Right lobe of liver (tissue), 4 donors: ENCODE measurements around the gene SUSD1.

Experiments
- CTCF ChIP-seq, 4 donors: fragments of 200-600 bp in 3 of 4; fragments of 450-650 bp in 1 of 4; IDR thresholded peaks; one replicate each; pipeline versions ENCODE4 v1.5.1 to v1.8.0; 2016 to 2022; ENCODE audit warnings: antibody characterized with exemption in 4 of 4, mild to moderate bottlenecking in 2 of 4
- POLR2A ChIP-seq: fragments of 450-650 bp; IDR thresholded peaks from one replicate; pipeline ENCODE4 v1.6.1; 2017; ENCODE audit warnings: antibody characterized with exemption, mild to moderate bottlenecking
- donor health status: DM: no; HTN: no; CAD: no.
- donor health status: DM: no; HTN: no; CAD: no.
- donor health status: DM: no; HTN: yes; CAD: no.

DNA sequence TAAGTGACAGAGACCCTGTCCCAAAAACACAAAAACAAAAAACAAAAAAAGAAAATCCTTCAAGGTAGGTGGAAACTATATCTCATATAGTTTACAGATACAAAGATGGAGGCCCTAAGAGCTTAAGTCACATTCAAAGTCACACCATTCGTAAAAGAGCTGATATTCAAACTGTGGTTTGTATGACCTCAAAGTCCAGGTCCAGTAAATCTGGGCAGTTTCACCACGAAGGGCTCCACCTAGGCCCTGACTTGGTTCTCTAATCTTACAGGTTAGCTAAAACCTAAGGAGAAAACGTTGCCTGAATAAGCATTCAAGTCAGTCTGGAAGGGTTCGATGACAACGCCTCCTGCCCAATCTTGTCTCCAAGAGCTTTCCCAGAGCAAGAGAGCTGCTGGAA is 44.1 kb downstream of the SUSD1 start:
- TF ChIP-seq CTCF (IDR thresholded peaks at IDR 0.05) (no peak), POLR2A (no peak)
